SKM-1 (cell line): ENCODE data around the gene PLEKHO2.

Experiments
- DNase-seq: peaks from one replicate; lab custom pipeline; 2025; ENCODE audit not compliant: unreplicated experiment; lab: John Stamatoyannopoulos, UW

PLEKHO2 gene

DNA sequence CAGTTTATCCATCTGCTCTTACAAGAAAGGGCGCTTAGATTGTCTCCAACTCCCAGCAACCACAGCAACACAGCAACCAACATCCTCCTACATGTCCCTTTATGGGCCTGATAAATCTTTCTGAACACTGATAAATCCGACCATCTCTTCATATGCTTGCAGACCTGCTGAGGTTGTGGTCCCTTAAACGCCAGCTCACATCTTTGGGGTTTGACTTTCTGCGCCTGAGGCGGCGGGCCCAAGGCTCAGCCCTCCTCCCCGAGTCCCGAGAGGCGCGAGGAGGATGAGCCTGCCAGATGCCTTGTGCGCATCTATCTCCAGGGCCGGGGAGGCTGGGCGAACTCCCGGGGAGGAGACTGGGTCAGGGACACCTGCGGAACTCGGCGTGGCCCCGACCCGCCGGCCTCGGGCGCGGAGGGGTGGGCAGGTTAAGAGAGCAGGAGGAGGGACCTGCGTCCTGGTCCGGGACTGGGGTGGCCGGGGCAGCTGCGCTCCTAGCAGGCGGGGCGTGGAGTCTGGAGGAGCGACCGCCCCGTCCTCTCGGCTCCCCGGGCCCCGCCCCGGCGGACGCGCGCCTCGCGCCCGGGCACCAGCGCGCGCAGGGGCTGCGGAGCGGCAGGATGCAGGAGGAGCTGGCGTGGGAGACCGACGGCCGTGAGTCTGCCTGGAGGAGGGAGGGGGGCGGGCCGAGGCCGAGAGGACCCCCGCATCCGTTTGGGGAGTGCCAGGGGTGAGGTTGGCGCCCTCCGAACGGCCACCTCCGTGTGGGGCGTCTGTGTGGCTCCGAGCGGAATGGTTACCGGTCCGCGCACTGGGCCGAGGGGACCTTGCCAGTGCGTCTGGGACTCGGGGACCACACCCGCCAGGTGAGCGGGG is 69.8 kb downstream of the PLEKHO2 start, which contains the start of gene ANKDD1A:
Gene ANKDD1A (plus strand): TSS at position 592 of the 876 bp plus-strand sequence. CDS start 29 bp downstream, at position 621.
- no peak for DNase-seq

DNA sequence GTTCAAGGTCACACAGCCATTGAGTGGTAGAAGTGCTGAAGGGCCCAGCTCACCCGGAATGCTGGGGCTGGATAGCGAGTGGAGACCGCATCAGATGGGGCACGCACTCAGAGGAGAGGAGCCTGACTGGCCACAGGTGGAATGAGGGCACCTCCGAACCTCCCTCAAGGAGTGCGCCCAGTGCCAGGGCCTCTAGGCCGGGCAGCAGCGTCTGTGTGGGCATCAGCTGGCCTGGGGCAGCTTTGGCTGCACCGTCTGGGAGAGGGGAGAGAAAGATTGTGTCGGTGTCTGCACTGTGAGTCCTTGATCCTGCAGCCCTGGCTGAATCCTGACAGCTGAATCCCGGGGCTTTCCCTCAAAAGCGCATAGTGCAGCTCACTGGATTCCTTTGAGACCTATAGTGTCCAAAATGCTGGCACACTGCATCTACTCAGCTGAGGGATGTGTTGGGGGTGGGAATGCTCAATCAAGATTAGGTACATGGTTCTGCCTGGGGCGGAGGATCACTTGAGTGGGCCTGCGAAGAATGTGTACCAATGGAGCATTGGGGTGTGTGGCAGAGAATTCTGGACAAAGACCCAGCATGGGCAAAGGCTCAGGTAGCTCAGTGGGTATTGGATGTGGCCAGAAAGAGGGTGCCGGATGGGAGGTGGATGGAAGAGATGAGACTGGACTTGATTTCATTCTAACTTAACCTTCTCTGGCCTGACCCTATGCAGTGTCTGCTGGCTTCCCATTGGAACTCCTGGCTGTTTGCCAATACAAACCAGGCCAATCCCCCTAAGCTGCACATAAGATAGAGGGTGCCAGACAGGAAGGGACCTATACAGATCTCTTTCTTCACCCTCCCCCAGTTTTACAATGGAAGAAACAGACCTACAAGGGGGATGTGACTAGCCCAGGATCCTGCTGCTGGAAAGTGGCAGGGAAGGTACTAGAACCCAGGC is 70.9 kb downstream of the PLEKHO2 start:
- no peak for DNase-seq

GRCh38 chr15:64915518-64916227 is 74.0 kb downstream of the PLEKHO2 start:
- no peak for DNase-seq

GRCh38 chr15:64916365-64916764 is 74.7 kb downstream of the PLEKHO2 start:
- DNase-seq: no peak

DNA sequence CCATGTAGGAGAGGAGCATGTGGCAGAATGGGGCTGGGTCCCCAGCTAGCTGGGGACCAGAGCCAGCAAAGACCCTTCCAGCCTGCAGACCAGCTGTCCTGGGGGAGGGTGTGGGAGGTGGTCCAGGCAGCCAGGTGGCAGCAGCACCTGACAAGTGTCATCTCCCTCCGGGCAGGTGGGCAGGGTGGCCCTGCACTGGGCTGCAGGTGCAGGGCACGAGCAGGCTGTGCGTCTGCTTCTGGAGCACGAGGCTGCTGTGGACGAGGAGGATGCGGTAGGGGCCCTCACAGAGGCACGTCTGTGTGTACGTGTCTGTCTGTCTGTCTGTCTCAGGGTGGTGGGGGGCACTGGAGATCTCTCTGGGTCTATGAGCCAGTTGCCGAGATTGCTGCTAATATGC is 75.5 kb downstream of the PLEKHO2 start:
- no peak for DNase-seq
